ENCODE measurements around the gene TUBB4A. TPM values are rescaled to one million over a fixed set of nuclear protein-coding genes. Genes with fewer than 3 reads are reported as not detected.
A peak's percentile ranks its signal among the peaks of the same experiment; 100 is the strongest.

Gene TUBB4A
- total RNA-seq, 2 experiments from 2014 or later: 9.7 to 16.0 TPM

DNA sequence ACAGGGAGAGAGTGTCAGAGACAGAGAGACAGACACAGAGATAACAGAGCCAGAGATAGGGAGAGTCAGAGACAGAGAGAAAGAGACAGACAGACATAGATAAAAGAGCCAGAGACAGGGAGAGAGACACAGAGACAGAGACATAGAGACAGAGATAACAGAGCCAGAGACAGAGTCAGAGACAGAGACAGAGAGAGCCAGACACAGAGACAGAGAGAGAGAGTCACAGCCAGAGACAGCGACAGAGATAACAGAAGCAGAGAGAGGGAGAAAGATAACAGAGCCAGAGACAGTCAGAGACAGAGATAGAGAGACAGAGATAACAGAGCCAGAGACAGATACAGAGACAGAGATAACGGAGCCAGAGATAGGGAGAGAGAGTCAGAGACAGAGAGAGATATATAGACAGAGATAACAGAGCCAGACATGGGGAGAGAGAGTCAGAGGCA, 27.9 kb upstream of the TUBB4A start:
- Histone ChIP-seq H2AFZ (ENCODE audit: low read length) (no peak overlapping the region), H3K27ac (ENCODE audit: low read depth, low read length, poor library complexity, severe bottlenecking) (peak overlapping the region; percentile 91), H3K79me2 (ENCODE audit: insufficient read depth, low read depth, low read length) (peaks cover 32% of the 10 kb centered on the region), H3K9me2 (ENCODE audit: insufficient read depth, low read length) (no peaks in the 10 kb centered on the region), H3K4me1 (ENCODE audit: insufficient read depth, low read length, poor library complexity, severe bottlenecking) (peaks cover 54% of the 10 kb centered on the region), H3K36me3 (ENCODE audit: insufficient read depth, low read length) (peaks cover 10% of the 10 kb centered on the region), H3K9me3 (ENCODE audit: low read length) (no peaks in the 10 kb centered on the region), H3K4me3 (ENCODE audit: low read depth, low read length, poor library complexity, severe bottlenecking) (peak overlapping the region; percentile 91), H3K4me2 (ENCODE audit: low read length) (peak overlapping the region; percentile 80), H4K20me1 (ENCODE audit: insufficient read depth, low read length) (peaks cover 14% of the 10 kb centered on the region; the same call in 1 of the 2 replicates)
- ChIA-PET CTCF (ENCODE audit: unreplicated experiment) (interaction anchor here (0.6 kb wide), 1 partner anchor 50 kb away, joined by 3 read pairs; no protein-coding TSS in a partner anchor), POLR2A (interaction anchor here (0.8 kb wide), 1 partner anchor 50 kb away, joined by 3 read pairs; no protein-coding TSS in a partner anchor)
- no peak for TF ChIP-seq CTCF (conservative IDR thresholded peaks at IDR 0.05; ENCODE audit: low read length)
- TF ChIP-seq EZH2phosphoT487 (IDR thresholded peaks at IDR 0.05; ENCODE audit: borderline replicate concordance, low read depth, low read length): no peak
- intact Hi-C loops (cut with micrococcal nuclease; ENCODE audit: unreplicated experiment): loop anchor here (2.0 kb wide), 1 partner anchor 47 kb away; no protein-coding TSS in a partner anchor
- no TSS peak for BruUV-seq (replicated peaks)
- no peak for DNase-seq (ENCODE audit: low spot score)

- Histone ChIP-seq H3K4me1 (ENCODE audit: insufficient read depth, low read length, poor library complexity, severe bottlenecking) (peaks cover 55% of the 10 kb centered on the region), H3K36me3 (ENCODE audit: insufficient read depth, low read length) (peaks cover 3% of the 10 kb centered on the region; the same call in 1 of the 2 replicates), H2AFZ (ENCODE audit: low read length) (no peak overlapping the region), H3K4me3 (ENCODE audit: low read depth, low read length, poor library complexity, severe bottlenecking) (peak overlapping the region; percentile 91), H3K27ac (ENCODE audit: low read depth, low read length, poor library complexity, severe bottlenecking) (peak overlapping the region; percentile 91), H3K4me2 (ENCODE audit: low read length) (peak overlapping the region; percentile 80), H3K9me2 (ENCODE audit: insufficient read depth, low read length) (no peaks in the 10 kb centered on the region), H3K79me2 (ENCODE audit: insufficient read depth, low read depth, low read length) (peaks cover 32% of the 10 kb centered on the region), H3K9me3 (ENCODE audit: low read length) (no peaks in the 10 kb centered on the region), H4K20me1 (ENCODE audit: insufficient read depth, low read length) (peaks cover 14% of the 10 kb centered on the region; the same call in 1 of the 2 replicates)
- no peak for DNase-seq (ENCODE audit: low spot score)
- ChIA-PET CTCF (ENCODE audit: unreplicated experiment) (no interaction called here), POLR2A (no interaction called here)
- intact Hi-C loops (cut with micrococcal nuclease; ENCODE audit: unreplicated experiment): loop anchor here (2.0 kb wide), 1 partner anchor 47 kb away; no protein-coding TSS in a partner anchor
- no TSS peak for BruUV-seq (replicated peaks)
- TF ChIP-seq CTCF (conservative IDR thresholded peaks at IDR 0.05; ENCODE audit: low read length): no peak
- no peak for TF ChIP-seq EZH2phosphoT487 (IDR thresholded peaks at IDR 0.05; ENCODE audit: borderline replicate concordance, low read depth, low read length)
Measured at GRCh38 chr19:6529351-6529750, 27.2 kb upstream of the TUBB4A start.

DNA sequence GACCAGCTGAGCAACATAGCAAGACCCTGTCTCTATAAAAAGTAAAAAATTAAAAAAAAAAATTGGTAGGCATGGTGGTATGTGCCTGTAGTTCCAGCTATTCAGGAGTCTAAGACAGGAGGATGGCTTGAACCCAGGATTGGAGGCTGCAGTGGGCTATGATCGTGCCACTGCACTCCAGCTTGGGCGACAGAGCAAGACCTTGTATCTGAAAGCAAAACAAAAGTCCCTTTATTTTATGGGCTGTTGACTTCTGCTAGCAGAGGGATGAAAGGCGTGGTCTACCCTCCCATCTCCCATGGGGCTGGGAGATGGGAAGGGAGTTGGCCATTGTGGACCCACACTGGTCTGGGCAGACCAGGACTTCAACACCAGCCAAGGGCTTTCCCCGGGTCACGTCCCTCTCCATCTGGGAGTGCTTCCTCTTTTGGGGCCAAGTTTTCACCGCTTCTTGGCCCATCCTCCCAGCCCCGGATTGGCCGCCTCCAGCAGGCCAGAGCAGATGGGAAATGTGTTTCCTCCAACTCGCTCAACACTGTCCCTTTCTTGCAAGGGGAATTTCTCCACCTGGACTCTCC, 26.5 kb upstream of the TUBB4A start:
- peaks cover 14% of the 10 kb centered on the region; the same call in 1 of the 2 replicates for H4K20me1 ChIP-seq (ENCODE audit: insufficient read depth, low read length)
- H3K4me3 ChIP-seq (ENCODE audit: low read depth, low read length, poor library complexity, severe bottlenecking): peak overlapping the region; percentile 91
- H3K4me2 ChIP-seq (ENCODE audit: low read length): peak overlapping the region; percentile 80
- no peaks in the 10 kb centered on the region for H3K9me3 ChIP-seq (ENCODE audit: low read length)
- no TSS peak for BruUV-seq (replicated peaks)
- CTCF ChIA-PET (ENCODE audit: unreplicated experiment): interaction anchor here (0.6 kb wide), 1 partner anchor 689 kb away, joined by 6 read pairs; no protein-coding TSS in a partner anchor
- no peaks in the 10 kb centered on the region for H3K36me3 ChIP-seq (ENCODE audit: insufficient read depth, low read length)
- H2AFZ ChIP-seq (ENCODE audit: low read length): no peak overlapping the region
- intact Hi-C loops (cut with micrococcal nuclease; ENCODE audit: unreplicated experiment): loop anchor here (2.0 kb wide), 1 partner anchor 48 kb away; no protein-coding TSS in a partner anchor
- H3K79me2 ChIP-seq (ENCODE audit: insufficient read depth, low read depth, low read length): peaks cover 32% of the 10 kb centered on the region
- DNase-seq (ENCODE audit: low spot score): peak; percentile 82
- no peaks in the 10 kb centered on the region for H3K9me2 ChIP-seq (ENCODE audit: insufficient read depth, low read length)
- TF ChIP-seq CTCF (conservative IDR thresholded peaks at IDR 0.05; ENCODE audit: low read length): no peak
- TF ChIP-seq EZH2phosphoT487 (IDR thresholded peaks at IDR 0.05; ENCODE audit: borderline replicate concordance, low read depth, low read length): no peak
- H3K4me1 ChIP-seq (ENCODE audit: insufficient read depth, low read length, poor library complexity, severe bottlenecking): peaks cover 58% of the 10 kb centered on the region
- POLR2A ChIA-PET: interaction anchor here (0.6 to 1.1 kb wide), 3 partner anchors 9 to 77 kb away, joined by 3 to 7 read pairs (median 5); no protein-coding TSS in a partner anchor
- peak overlapping the region; percentile 91 for H3K27ac ChIP-seq (ENCODE audit: low read depth, low read length, poor library complexity, severe bottlenecking)
